Measurements from ENCODE around the gene PTH2.
"Not testable (repeated sequence)": the region's sequence is repeated elsewhere in the genome, so short reads cannot be mapped to it uniquely, and the experiment has no call there.

The PTH2 gene

GRCh38 chr19:49423071-49423984 is at the start of gene PTH2:
PTH2 (minus strand) TSS chr19:49423441; CDS start chr19:49423339, 102 bp downstream.
- no peak for DNase-seq (ENCODE audit: low read depth, low spot score)

- DNase-seq (ENCODE audit: low read depth, low spot score), result no peak
Measured at GRCh38 chr19:49472936-49473335, 49.7 kb upstream of the PTH2 start.

GRCh38 chr19:49470615-49470978 is 47.4 kb upstream of the PTH2 start:
- DNase-seq (ENCODE audit: low read depth, low spot score), result no peak

- DNase-seq (ENCODE audit: low read depth, low spot score), result no peak
Measured at GRCh38 chr19:49469828-49470614, 46.8 kb upstream of the PTH2 start.

GRCh38 chr19:49468746-49469447 is 45.7 kb upstream of the PTH2 start:
- DNase-seq (ENCODE audit: low read depth, low spot score), result peak; percentile 90

GRCh38 chr19:49468199-49468598 is 45.0 kb upstream of the PTH2 start:
- no peak for DNase-seq (ENCODE audit: low read depth, low spot score)

GRCh38 chr19:49465371-49465770 is 42.1 kb upstream of the PTH2 start:
- no peak for DNase-seq (ENCODE audit: low read depth, low spot score)

GRCh38 chr19:49463960-49464740 is 40.9 kb upstream of the PTH2 start:
- no peak for DNase-seq (ENCODE audit: low read depth, low spot score)

GRCh38 chr19:49462492-49462891 is 39.3 kb upstream of the PTH2 start:
- no peak for DNase-seq (ENCODE audit: low read depth, low spot score)

- no peak for DNase-seq (ENCODE audit: low read depth, low spot score)
Measured at GRCh38 chr19:49461656-49462055, 38.4 kb upstream of the PTH2 start.

- not testable (repeated sequence) for DNase-seq (ENCODE audit: low read depth, low spot score)
Measured at GRCh38 chr19:49461130-49461529, 37.9 kb upstream of the PTH2 start.

GRCh38 chr19:49459388-49459787 is 36.1 kb upstream of the PTH2 start:
- no peak for DNase-seq (ENCODE audit: low read depth, low spot score)

GRCh38 chr19:49458567-49458903 is 35.3 kb upstream of the PTH2 start:
- DNase-seq (ENCODE audit: low read depth, low spot score), result no peak

- no peak for DNase-seq (ENCODE audit: low read depth, low spot score)
Measured at GRCh38 chr19:49456326-49456725, 33.1 kb upstream of the PTH2 start.

- DNase-seq (ENCODE audit: low read depth, low spot score), result no peak
Measured at GRCh38 chr19:49455773-49456172, 32.5 kb upstream of the PTH2 start.

- no peak for DNase-seq (ENCODE audit: low read depth, low spot score)
Measured at GRCh38 chr19:49453757-49454240, 30.6 kb upstream of the PTH2 start.

- DNase-seq (ENCODE audit: low read depth, low spot score), result peak; percentile 80
Measured at GRCh38 chr19:49453013-49453756, 29.9 kb upstream of the PTH2 start, which contains the start of gene ALDH16A1. ALDH16A1 (plus strand) TSS chr19:49453225; CDS start chr19:49453332, 107 bp downstream.

- peak; percentile 100 for DNase-seq (ENCODE audit: low read depth, low spot score)
Measured at GRCh38 chr19:49451430-49452181, 28.4 kb upstream of the PTH2 start, which contains the start of gene PIH1D1. PIH1D1 (minus strand) TSS chr19:49451814; CDS start chr19:49451574, 240 bp downstream.

GRCh38 chr19:49450405-49450804 is 27.2 kb upstream of the PTH2 start:
- no peak for DNase-seq (ENCODE audit: low read depth, low spot score)

- DNase-seq (ENCODE audit: low read depth, low spot score), result no peak
Measured at GRCh38 chr19:49448432-49448786, 25.2 kb upstream of the PTH2 start.

Measured in iPS DF 19.7 (cell line).